Liver (tissue), 9 donors: Measurements from ENCODE around the gene BRD9. TPM values are rescaled to one million over a fixed set of nuclear protein-coding genes. Genes with fewer than 3 reads are reported as not detected.
"Not testable (repeated sequence)": the region's sequence is repeated elsewhere in the genome, so short reads cannot be mapped to it uniquely, and the experiment has no call there.

Experiments
- DNase-seq: peaks from one replicate; pipeline ENCODE4 v3.0.0-alpha.2; 2017; ENCODE audit warnings: low spot score
- H3K27ac ChIP-seq, 2 donors: one replicate each; pipeline ENCODE4 v1.7.0; 2013; ENCODE audit warnings: inconsistent platforms in 2 of 2, low read length in 2 of 2, control low read depth in 1 of 2, low read depth in 1 of 2, mild to moderate bottlenecking in 1 of 2
- H3K27me3 ChIP-seq, 4 donors: one replicate each; pipeline versions ENCODE4 v1.6.1 to v1.7.0; 2013; ENCODE audit warnings: low read length in 3 of 4, inconsistent platforms in 1 of 4, mild to moderate bottlenecking in 1 of 4, moderate library complexity in 1 of 4; ENCODE audit not compliant: control insufficient read depth in 4 of 4, insufficient read depth in 4 of 4
- H3K36me3 ChIP-seq, 4 donors: one replicate each; pipeline versions ENCODE4 v1.6.1 to v1.7.0; 2013; ENCODE audit warnings: low read length in 3 of 4, mild to moderate bottlenecking in 3 of 4, low read depth in 1 of 4, moderate library complexity in 1 of 4; ENCODE audit not compliant: control insufficient read depth in 4 of 4, insufficient read depth in 3 of 4
- H3K4me1 ChIP-seq, 4 donors: one replicate each; pipeline versions ENCODE4 v1.6.1 to v1.7.0; 2013; ENCODE audit warnings: low read length in 3 of 4, mild to moderate bottlenecking in 3 of 4, moderate library complexity in 1 of 4; ENCODE audit not compliant: control insufficient read depth in 4 of 4, insufficient read depth in 4 of 4
- H3K4me3 ChIP-seq, 3 donors: one replicate each; pipeline versions ENCODE4 v1.6.1 to v1.7.0; 2013; ENCODE audit warnings: low read length in 3 of 3, control low read depth in 1 of 3, low read depth in 1 of 3, mild to moderate bottlenecking in 1 of 3
- H3K9ac ChIP-seq, 2 donors: one replicate each; pipeline ENCODE4 v1.7.0; 2013; ENCODE audit warnings: low read length in 2 of 2, mild to moderate bottlenecking in 2 of 2, moderate library complexity in 2 of 2, control low read depth in 1 of 2, low read depth in 1 of 2
- H3K9me3 ChIP-seq, 4 donors: one replicate each; pipeline versions ENCODE4 v1.6.1 to v1.7.0; 2013; ENCODE audit warnings: low read length in 3 of 4; ENCODE audit not compliant: control insufficient read depth in 4 of 4
- CTCF ChIP-seq: fragments of 150-350 bp; IDR thresholded peaks from 2 replicates; pipeline ENCODE4 v1.5.1; 2017; ENCODE audit warnings: improper control_type of control experiment, low read depth, low read length; ENCODE audit not compliant: missing input control
- EGR1 ChIP-seq, 2 donors: IDR thresholded peaks; 2 replicates each; pipeline ENCODE4 v1.6.1; 2016 to 2018; ENCODE audit warnings: antibody characterized with exemption in 2 of 2, low read depth in 2 of 2
- HNF4G ChIP-seq: IDR thresholded peaks from 2 replicates; pipeline ENCODE4 v1.6.1; 2016; ENCODE audit warnings: antibody characterized with exemption
- MAX ChIP-seq: IDR thresholded peaks from 2 replicates; pipeline ENCODE4 v1.6.1; 2016; ENCODE audit warnings: antibody characterized with exemption
- NR2F2 ChIP-seq: IDR thresholded peaks from 2 replicates; pipeline ENCODE4 v1.6.1; 2016; ENCODE audit warnings: antibody characterized with exemption
- RAD21 ChIP-seq, 2 donors: IDR thresholded peaks; 2 replicates each; pipeline ENCODE4 v1.6.1; 2016; ENCODE audit warnings: antibody characterized with exemption in 2 of 2, mild to moderate bottlenecking in 2 of 2
- RXRA ChIP-seq, 2 donors: IDR thresholded peaks; 2 replicates each; pipeline ENCODE4 v1.6.1; 2017 to 2018; ENCODE audit warnings: antibody characterized with exemption in 2 of 2, mild to moderate bottlenecking in 1 of 2
- SP1 ChIP-seq: IDR thresholded peaks from 2 replicates; pipeline ENCODE4 v1.6.1; 2018; ENCODE audit warnings: antibody characterized with exemption, mild to moderate bottlenecking
- YY1 ChIP-seq: IDR thresholded peaks from 2 replicates; pipeline ENCODE4 v1.6.1; 2016; ENCODE audit warnings: antibody characterized with exemption, mild to moderate bottlenecking
- ZBTB33 ChIP-seq: IDR thresholded peaks from 2 replicates; pipeline ENCODE4 v1.6.1; 2016; ENCODE audit warnings: antibody characterized with exemption
- WGBS: extraction: QIAGEN DNeasy Blood & Tissue Kit; methylation state at CpG from one replicate; pipeline ENCODE4 v1.1.7; 2013; 5-methylcytosine and 5-hydroxymethylcytosine counted together
- polyA plus RNA-seq, 2 donors: library from polyadenylated mRNA; stranded (reverse) in 1 of 2; unstranded in 1 of 2; fragments of 200-250 nt in 1 of 2; fragments of >200 nt in 1 of 2; fragmentation: Nextera tagmentation in 1 of 2; extraction: Ambion mirVana in 1 of 2; gene quantifications; one replicate each; pipeline versions ENCODE4 v1.2.1 to v1.2.3, GENCODE V29; 2013 to 2015
- total RNA-seq, 2 donors: library from RNA; depleted of rRNA; stranded (reverse); fragments of >200 nt; gene quantifications; one replicate each; pipeline ENCODE4 v1.2.3, GENCODE V29; 2014
- TF ChIP-seq, protein P1 (sequence below): IDR thresholded peaks from 2 replicates; pipeline ENCODE4 v1.6.1; 2016; ENCODE audit warnings: antibody characterized with exemption, mild to moderate bottlenecking
- TF ChIP-seq, protein P2 (sequence below): IDR thresholded peaks from 2 replicates; pipeline ENCODE4 v1.6.1; 2016; ENCODE audit warnings: antibody characterized with exemption
- donor health status: healthy.
- donor health status: healthy.
- donor health status: healthy.
- donor health status: healthy.
- donor health status: healthy.

The BRD9 gene
- total and polyA plus RNA-seq, 4 donors: 7.0 to 17.7 (median 9.5) TPM

DNA sequence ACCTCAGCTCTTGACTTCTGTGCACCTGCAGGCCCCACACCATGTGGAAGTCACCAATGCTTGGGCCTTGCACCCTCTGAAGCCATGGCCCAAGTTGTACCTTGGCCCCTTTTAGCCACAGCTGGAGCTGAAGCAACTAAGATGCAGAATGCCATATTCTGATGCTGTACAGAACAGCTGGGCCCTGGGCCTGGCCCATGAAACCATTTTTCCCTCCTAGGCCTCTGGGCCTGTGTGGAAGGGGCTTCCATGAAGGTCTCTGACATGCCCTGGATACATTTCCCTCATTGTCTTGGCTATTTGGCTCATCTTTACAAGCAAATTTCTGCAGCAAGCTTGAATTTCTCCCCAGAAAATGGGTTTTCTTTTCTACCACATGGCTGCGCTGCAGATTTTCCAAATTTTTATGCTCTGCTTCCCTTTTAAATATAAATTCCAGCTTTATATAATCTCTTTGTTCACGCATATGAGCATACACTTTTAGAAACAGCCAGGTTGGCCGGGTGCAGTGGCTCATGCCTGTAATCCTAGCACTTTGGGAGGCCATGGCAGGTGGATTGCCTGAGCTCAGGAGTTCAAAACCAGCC lies 41.9 kb upstream of the BRD9 start:
- not testable (repeated sequence) for H3K36me3 ChIP-seq, H3K4me3 ChIP-seq, H3K27me3 ChIP-seq, H3K27ac ChIP-seq, H3K9me3 ChIP-seq, H3K9ac ChIP-seq, H3K4me1 ChIP-seq, DNase-seq
- 86% methylated on average over 3 of the region's 3 CpGs for WGBS
- TF ChIP-seq CTCF (peak; percentile 27), RAD21 (IDR thresholded peaks at IDR 0.05) (peak; percentile 45 to 63)

GRCh38 chr5:933951-934350 lies 41.4 kb upstream of the BRD9 start:
- not testable (repeated sequence) for H3K4me3 ChIP-seq, H3K9ac ChIP-seq, H3K4me1 ChIP-seq, H3K9me3 ChIP-seq, H3K27ac ChIP-seq, H3K36me3 ChIP-seq, H3K27me3 ChIP-seq, DNase-seq

DNA sequence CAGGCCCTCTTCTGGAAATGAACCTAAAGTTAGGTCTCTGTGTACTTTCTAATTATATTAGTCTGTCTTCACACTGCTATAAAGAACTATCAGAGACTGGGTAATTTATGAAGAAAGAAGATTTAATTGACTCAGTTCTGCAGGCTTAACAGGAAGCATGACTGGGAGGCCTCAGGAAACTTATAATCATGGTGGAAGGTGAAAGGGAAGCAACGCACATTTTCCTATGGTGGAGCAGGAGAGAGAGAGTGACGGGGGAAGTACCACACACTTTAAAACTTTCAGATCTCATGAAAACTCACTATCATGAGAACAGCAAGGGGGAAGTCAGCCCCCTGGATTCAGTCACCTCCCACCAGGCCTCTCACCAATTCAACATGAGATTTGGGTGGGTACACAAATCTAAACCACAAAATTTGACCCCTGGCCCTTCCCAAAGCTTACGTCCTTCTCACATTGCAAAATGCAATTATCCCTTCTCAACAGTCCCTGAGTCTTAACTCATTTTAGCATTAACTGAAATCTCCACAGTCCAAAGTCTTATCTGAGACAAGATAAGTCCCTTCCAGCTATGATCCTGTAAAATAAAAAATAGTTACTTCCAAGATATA lies 40.8 kb upstream of the BRD9 start:
- TF ChIP-seq, protein P1, sequence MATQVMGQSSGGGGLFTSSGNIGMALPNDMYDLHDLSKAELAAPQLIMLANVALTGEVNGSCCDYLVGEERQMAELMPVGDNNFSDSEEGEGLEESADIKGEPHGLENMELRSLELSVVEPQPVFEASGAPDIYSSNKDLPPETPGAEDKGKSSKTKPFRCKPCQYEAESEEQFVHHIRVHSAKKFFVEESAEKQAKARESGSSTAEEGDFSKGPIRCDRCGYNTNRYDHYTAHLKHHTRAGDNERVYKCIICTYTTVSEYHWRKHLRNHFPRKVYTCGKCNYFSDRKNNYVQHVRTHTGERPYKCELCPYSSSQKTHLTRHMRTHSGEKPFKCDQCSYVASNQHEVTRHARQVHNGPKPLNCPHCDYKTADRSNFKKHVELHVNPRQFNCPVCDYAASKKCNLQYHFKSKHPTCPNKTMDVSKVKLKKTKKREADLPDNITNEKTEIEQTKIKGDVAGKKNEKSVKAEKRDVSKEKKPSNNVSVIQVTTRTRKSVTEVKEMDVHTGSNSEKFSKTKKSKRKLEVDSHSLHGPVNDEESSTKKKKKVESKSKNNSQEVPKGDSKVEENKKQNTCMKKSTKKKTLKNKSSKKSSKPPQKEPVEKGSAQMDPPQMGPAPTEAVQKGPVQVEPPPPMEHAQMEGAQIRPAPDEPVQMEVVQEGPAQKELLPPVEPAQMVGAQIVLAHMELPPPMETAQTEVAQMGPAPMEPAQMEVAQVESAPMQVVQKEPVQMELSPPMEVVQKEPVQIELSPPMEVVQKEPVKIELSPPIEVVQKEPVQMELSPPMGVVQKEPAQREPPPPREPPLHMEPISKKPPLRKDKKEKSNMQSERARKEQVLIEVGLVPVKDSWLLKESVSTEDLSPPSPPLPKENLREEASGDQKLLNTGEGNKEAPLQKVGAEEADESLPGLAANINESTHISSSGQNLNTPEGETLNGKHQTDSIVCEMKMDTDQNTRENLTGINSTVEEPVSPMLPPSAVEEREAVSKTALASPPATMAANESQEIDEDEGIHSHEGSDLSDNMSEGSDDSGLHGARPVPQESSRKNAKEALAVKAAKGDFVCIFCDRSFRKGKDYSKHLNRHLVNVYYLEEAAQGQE: no peak
- TF ChIP-seq EGR1 (IDR thresholded peaks at IDR 0.05; ENCODE audit: low read depth in 2 of 2): no peak
- TF ChIP-seq ZBTB33: no peak
- TF ChIP-seq CTCF: no peak
- no peak for TF ChIP-seq RAD21 (IDR thresholded peaks at IDR 0.05)
- TF ChIP-seq MAX: no peak
- TF ChIP-seq YY1: no peak
- TF ChIP-seq, protein P2, sequence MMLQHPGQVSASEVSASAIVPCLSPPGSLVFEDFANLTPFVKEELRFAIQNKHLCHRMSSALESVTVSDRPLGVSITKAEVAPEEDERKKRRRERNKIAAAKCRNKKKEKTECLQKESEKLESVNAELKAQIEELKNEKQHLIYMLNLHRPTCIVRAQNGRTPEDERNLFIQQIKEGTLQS: no peak
- TF ChIP-seq SP1: no peak
- no peak for TF ChIP-seq NR2F2
- no peak for TF ChIP-seq HNF4G
- TF ChIP-seq RXRA (IDR thresholded peaks at IDR 0.05): no peak
- 89% methylated on average over 3 of the region's 3 CpGs for WGBS
- Histone ChIP-seq H3K9ac (no peak overlapping the region), H3K4me1 (no peaks in the 10 kb centered on the region), H3K36me3 (no peaks in the 10 kb centered on the region), H3K27me3 (no peaks in the 10 kb centered on the region), H3K4me3 (no peak overlapping the region), H3K9me3 (no peaks in the 10 kb centered on the region), H3K27ac (no peak overlapping the region)
- DNase-seq: no peak
